ENCODE results near the gene ZNF614.
"Not testable (repeated sequence)": the region's sequence is repeated elsewhere in the genome, so short reads cannot be mapped to it uniquely, and the experiment has no call there.

Gene ZNF614

GRCh38 chr19:52028027-52028779 is at the start of gene ZNF614:
ZNF614 (minus strand) TSS chr19:52028379; CDS start chr19:52025745, 2,634 bp downstream.
- DNase-seq, result peak; percentile 83 to 87

GRCh38 chr19:52070496-52070895 is 42.3 kb upstream of the ZNF614 start:
- no peak for DNase-seq

- DNase-seq, result no peak
These were observed 41.5 kb upstream of the ZNF614 start for GRCh38 chr19:52069653-52070052.

GRCh38 chr19:52066258-52066863 is 38.2 kb upstream of the ZNF614 start:
- DNase-seq, result no peak

- no peak for DNase-seq
These were observed 37.2 kb upstream of the ZNF614 start for GRCh38 chr19:52065399-52065798.

GRCh38 chr19:52056480-52056879 is 28.3 kb upstream of the ZNF614 start:
- DNase-seq, result not testable (repeated sequence)

- DNase-seq, result not testable (repeated sequence)
These were observed 23.6 kb upstream of the ZNF614 start for GRCh38 chr19:52051736-52052135.

- DNase-seq, result peak; percentile 79 to 85
These were observed 20.6 kb upstream of the ZNF614 start, which contains the start of gene ZNF432 for GRCh38 chr19:52048555-52049501. ZNF432 (minus strand) TSS chr19:52048838; CDS start chr19:52046868, 1,970 bp downstream.

- no peak for DNase-seq
These were observed 11.0 kb upstream of the ZNF614 start for GRCh38 chr19:52039169-52039568.

GRCh38 chr19:52034051-52034728 is 6.0 kb upstream of the ZNF614 start:
- no peak for DNase-seq

- DNase-seq, result no peak
These were observed 573 bp upstream of the ZNF614 start for GRCh38 chr19:52028780-52029123.

GRCh38 chr19:52026255-52026990 is 1.8 kb downstream of the ZNF614 start:
- DNase-seq, result not testable (repeated sequence)

- not testable (repeated sequence) for DNase-seq
These were observed 3.7 kb downstream of the ZNF614 start for GRCh38 chr19:52024478-52024877.

- no peak for DNase-seq
These were observed 6.0 kb downstream of the ZNF614 start for GRCh38 chr19:52022193-52022592.

- no peak for DNase-seq
These were observed 7.7 kb downstream of the ZNF614 start for GRCh38 chr19:52020506-52020905.

GRCh38 chr19:52010674-52011073 is 17.5 kb downstream of the ZNF614 start:
- DNase-seq, result no peak

- DNase-seq, result peak; percentile 87 to 90
These were observed 20.2 kb downstream of the ZNF614 start, which contains the start of gene ZNF615 for GRCh38 chr19:52007806-52008557. ZNF615 (minus strand) TSS chr19:52008211; CDS start chr19:52003711, 4,500 bp downstream.

- DNase-seq, result no peak
These were observed 20.8 kb downstream of the ZNF614 start for GRCh38 chr19:52007451-52007805.

GRCh38 chr19:51994048-51994644 is 34.0 kb downstream of the ZNF614 start:
- no peak for DNase-seq

GRCh38 chr19:51993422-51993821 is 34.8 kb downstream of the ZNF614 start:
- no peak for DNase-seq
